Lower lobe of right lung (tissue), 2 donors: ENCODE results near the gene LPCAT4. TPM values are rescaled to one million over a fixed set of nuclear protein-coding genes. Genes with fewer than 3 reads are reported as not detected.

ENCODE experiments used
- ATAC-seq, 2 donors: fragments of 200-7000 bp; cut with Tn5 transposase; one replicate each; pipeline ENCODE4 v1.9.1; 2020 to 2022; ENCODE audit warnings: mild to moderate bottlenecking in 2 of 2, moderate library complexity in 2 of 2
- DNase-seq: peaks from one replicate; pipeline ENCODE4 v3.0.0-alpha.2; 2020
- H3K27ac ChIP-seq: fragments of 200-600 bp; one replicate; pipeline ENCODE4 v1.8.0; 2022
- H3K27me3 ChIP-seq: fragments of 200-600 bp; one replicate; pipeline ENCODE4 v1.8.0; 2022; ENCODE audit warnings: low read depth
- H3K36me3 ChIP-seq: fragments of 200-600 bp; one replicate; pipeline ENCODE4 v1.8.0; 2022; ENCODE audit warnings: mild to moderate bottlenecking
- H3K4me1 ChIP-seq: fragments of 200-600 bp; one replicate; pipeline ENCODE4 v1.8.0; 2022
- H3K4me3 ChIP-seq: fragments of 200-600 bp; one replicate; pipeline ENCODE4 v1.8.0; 2022; ENCODE audit warnings: mild to moderate bottlenecking
- H3K9me3 ChIP-seq: fragments of 200-600 bp; one replicate; pipeline ENCODE4 v1.8.0; 2022
- intact Hi-C: fragments of 100-400 bp; cut with DNase I; formaldehyde crosslinking; loops from one replicate; pipeline ENCODE4 v1.11.0; 2022
- microRNA-seq: library from miRNA; unstranded; fragments of <30 nt; microRNA quantifications from one replicate; pipeline ENCODE4 v1.2.0, GENCODE V29; 2020; ENCODE audit warnings: borderline number of aligned reads
- total RNA-seq: library from RNA; stranded (reverse); fragmentation: NEBNext Ultra II Directional; extraction: Animal tissue kit (Norgen Biotek cat#: 25700); gene quantifications from one replicate; pipeline ENCODE4 v1.2.1, GENCODE V29; 2021
- TF ChIP-seq, protein P1 (sequence below): fragments of 200-600 bp; IDR thresholded peaks from one replicate; pipeline ENCODE4 v1.8.0; 2022; ENCODE audit warnings: antibody characterized with exemption, mild to moderate bottlenecking
- donor health status: DM: no; HTN: yes; CAD: no; lungs with severe emphysema.

The LPCAT4 gene
- total RNA-seq, 1 donor from 2014 or later: 37.0 TPM

DNA sequence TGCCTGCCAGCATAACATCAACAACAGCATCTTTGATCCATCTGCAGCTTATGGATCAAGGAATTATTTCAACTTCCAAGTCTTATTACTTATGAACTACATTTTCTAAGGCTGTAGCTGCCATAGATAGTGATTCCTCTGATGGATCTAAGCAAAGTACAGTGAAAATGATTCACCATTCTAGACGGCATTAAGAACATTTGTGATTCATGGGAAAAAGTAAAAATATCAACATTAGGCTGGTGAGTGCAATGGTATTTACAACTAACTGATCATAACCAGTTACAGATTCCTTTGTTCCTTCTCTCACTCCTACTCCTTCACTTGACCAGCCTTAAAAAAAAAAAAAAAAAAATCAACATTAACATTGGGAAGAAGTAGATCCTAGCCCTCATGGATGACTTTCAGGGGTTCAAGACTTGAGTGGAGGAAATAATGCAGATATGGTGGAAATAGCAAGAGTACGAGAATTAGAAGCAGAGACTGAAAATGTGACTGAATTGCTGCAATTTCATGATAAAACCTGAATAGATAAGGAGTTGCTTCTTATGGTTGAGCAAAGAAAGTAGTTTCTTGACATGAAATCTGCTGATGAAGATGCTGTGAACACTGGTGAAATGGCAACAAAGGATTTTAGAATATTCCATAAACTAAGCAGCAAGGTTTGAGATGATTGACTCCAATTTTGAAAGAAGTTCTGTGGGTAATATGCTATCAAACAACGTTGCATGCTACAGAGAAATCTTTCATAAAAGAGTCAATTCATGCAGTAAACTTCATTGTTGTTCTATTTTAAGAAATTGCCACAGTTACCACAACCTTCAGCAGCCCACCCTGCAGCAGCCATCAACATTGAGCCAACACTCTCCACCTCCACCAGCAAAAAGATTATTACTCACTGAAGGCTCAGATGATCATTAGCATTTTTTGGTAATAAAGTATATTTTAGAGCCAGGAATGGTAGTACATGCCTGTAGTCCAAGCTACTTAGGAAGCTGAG, 52.2 kb downstream of the LPCAT4 start:
- Histone ChIP-seq H3K4me1 (peaks cover 31% of the 10 kb centered on the region), H3K27me3 (no peaks in the 10 kb centered on the region), H3K27ac (no peak overlapping the region), H3K36me3 (peaks cover 7% of the 10 kb centered on the region), H3K4me3 (no peak overlapping the region), H3K9me3 (no peaks in the 10 kb centered on the region)
- ATAC-seq: no peak
- intact Hi-C loops: no loop called here
- TF ChIP-seq, protein P1, sequence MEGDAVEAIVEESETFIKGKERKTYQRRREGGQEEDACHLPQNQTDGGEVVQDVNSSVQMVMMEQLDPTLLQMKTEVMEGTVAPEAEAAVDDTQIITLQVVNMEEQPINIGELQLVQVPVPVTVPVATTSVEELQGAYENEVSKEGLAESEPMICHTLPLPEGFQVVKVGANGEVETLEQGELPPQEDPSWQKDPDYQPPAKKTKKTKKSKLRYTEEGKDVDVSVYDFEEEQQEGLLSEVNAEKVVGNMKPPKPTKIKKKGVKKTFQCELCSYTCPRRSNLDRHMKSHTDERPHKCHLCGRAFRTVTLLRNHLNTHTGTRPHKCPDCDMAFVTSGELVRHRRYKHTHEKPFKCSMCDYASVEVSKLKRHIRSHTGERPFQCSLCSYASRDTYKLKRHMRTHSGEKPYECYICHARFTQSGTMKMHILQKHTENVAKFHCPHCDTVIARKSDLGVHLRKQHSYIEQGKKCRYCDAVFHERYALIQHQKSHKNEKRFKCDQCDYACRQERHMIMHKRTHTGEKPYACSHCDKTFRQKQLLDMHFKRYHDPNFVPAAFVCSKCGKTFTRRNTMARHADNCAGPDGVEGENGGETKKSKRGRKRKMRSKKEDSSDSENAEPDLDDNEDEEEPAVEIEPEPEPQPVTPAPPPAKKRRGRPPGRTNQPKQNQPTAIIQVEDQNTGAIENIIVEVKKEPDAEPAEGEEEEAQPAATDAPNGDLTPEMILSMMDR: no peak
- DNase-seq: no peak

DNA sequence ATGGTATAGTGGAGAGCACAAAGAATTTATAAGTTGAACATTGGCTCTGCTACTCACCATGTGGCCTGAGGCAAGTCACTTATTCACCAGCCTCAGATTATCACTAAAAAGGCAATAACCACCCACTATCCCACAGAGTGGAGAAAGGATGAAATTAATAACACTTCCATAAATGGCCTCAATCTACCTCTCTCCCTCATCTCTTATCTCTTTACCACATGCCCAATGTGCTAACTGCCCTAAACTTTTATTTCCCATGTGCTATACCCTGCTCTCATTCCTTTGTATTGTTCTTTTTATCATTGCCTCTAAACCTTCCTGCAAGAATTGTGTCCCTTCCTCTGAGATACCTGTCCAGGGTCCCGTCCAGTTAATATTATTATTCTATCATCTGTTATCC, 55.4 kb downstream of the LPCAT4 start:
- ATAC-seq (no peak), DNase-seq (no peak)
- H3K27me3 ChIP-seq: no peaks in the 10 kb centered on the region
- no peak overlapping the region for H3K27ac ChIP-seq
- no peak overlapping the region for H3K4me3 ChIP-seq
- TF ChIP-seq, protein P1: no peak
- H3K4me1 ChIP-seq: peaks cover 3% of the 10 kb centered on the region
- intact Hi-C loops: no loop called here
- H3K9me3 ChIP-seq: no peaks in the 10 kb centered on the region
- H3K36me3 ChIP-seq: peaks cover 7% of the 10 kb centered on the region

Small RNAs within 50 kb of the gene (microRNA-seq; reads per million reads assigned to microRNA genes)
- gene MIR1233-1: not detected

Other genes with a start within 250 kb of the LPCAT4 start
- 44.1 TPM for gene KATNBL1, start 157.1 kb downstream of the LPCAT4 start, total RNA-seq
- 84.6 TPM for gene EMC4, start 142.2 kb downstream of the LPCAT4 start, total RNA-seq
- 59.7 TPM for gene SLC12A6, start 29.4 kb downstream of the LPCAT4 start, total RNA-seq
- 176 TPM for gene NOP10, start 24.1 kb downstream of the LPCAT4 start, total RNA-seq
- gene NUTM1, start 23.9 kb downstream of the LPCAT4 start, total RNA-seq: not detected
- 89.6 TPM for gene GOLGA8A, start 70.6 kb upstream of the LPCAT4 start, total RNA-seq
- gene GOLGA8B, start 216.5 kb upstream of the LPCAT4 start, total RNA-seq: 55.5 TPM